T-helper 1 cell treated with Interleukin-12 subunit alpha and Interleukin-12 subunit beta and Interleukin-4 antibody, amounts not matched to agents 30 μg/mL and 1 μg/mL, for 36 hours (primary cell): Measurements from ENCODE around the gene ACER1.

Experiments used
- H3K27ac Mint-ChIP-seq: one replicate; pipeline ENCODE4 v1.8.0; 2021; ENCODE audit warnings: mild to moderate bottlenecking, mixed read lengths
- H3K27me3 Mint-ChIP-seq: one replicate; pipeline ENCODE4 v1.8.0; 2021; ENCODE audit warnings: low read depth, mixed read lengths
- H3K36me3 Mint-ChIP-seq: one replicate; pipeline ENCODE4 v1.8.0; 2021; ENCODE audit warnings: low read depth, mixed read lengths
- H3K4me1 Mint-ChIP-seq: one replicate; pipeline ENCODE4 v1.8.0; 2021; ENCODE audit warnings: low read depth, mixed read lengths
- H3K4me3 Mint-ChIP-seq: one replicate; pipeline ENCODE4 v1.8.0; 2021; ENCODE audit warnings: mild to moderate bottlenecking, moderate library complexity, mixed read lengths
- H3K9me3 Mint-ChIP-seq: one replicate; pipeline ENCODE4 v1.8.0; 2021; ENCODE audit warnings: mixed read lengths

Gene ACER1

GRCh38 chr19:6271251-6271650 is 62.2 kb downstream of the ACER1 start:
- Mint-ChIP-seq H3K4me1 (peaks cover 9% of the 10 kb centered on the region), H3K4me3 (no peak overlapping the region), H3K36me3 (peaks cover 9% of the 10 kb centered on the region), H3K27me3 (no peaks in the 10 kb centered on the region), H3K27ac (no peak overlapping the region), H3K9me3 (no peaks in the 10 kb centered on the region)

- no peak overlapping the region for H3K4me3 Mint-ChIP-seq
- no peaks in the 10 kb centered on the region for H3K27me3 Mint-ChIP-seq
- peaks cover 9% of the 10 kb centered on the region for H3K36me3 Mint-ChIP-seq
- H3K4me1 Mint-ChIP-seq: peaks cover 9% of the 10 kb centered on the region
- no peak overlapping the region for H3K27ac Mint-ChIP-seq
- H3K9me3 Mint-ChIP-seq: no peaks in the 10 kb centered on the region
Observed at GRCh38 chr19:6270822-6271221, 62.6 kb downstream of the ACER1 start.

- peaks cover 9% of the 10 kb centered on the region for H3K4me1 Mint-ChIP-seq
- H3K9me3 Mint-ChIP-seq: no peaks in the 10 kb centered on the region
- H3K4me3 Mint-ChIP-seq: no peak overlapping the region
- peaks cover 9% of the 10 kb centered on the region for H3K36me3 Mint-ChIP-seq
- no peaks in the 10 kb centered on the region for H3K27me3 Mint-ChIP-seq
- H3K27ac Mint-ChIP-seq: no peak overlapping the region
Observed at GRCh38 chr19:6270076-6270745, 63.2 kb downstream of the ACER1 start.

DNA sequence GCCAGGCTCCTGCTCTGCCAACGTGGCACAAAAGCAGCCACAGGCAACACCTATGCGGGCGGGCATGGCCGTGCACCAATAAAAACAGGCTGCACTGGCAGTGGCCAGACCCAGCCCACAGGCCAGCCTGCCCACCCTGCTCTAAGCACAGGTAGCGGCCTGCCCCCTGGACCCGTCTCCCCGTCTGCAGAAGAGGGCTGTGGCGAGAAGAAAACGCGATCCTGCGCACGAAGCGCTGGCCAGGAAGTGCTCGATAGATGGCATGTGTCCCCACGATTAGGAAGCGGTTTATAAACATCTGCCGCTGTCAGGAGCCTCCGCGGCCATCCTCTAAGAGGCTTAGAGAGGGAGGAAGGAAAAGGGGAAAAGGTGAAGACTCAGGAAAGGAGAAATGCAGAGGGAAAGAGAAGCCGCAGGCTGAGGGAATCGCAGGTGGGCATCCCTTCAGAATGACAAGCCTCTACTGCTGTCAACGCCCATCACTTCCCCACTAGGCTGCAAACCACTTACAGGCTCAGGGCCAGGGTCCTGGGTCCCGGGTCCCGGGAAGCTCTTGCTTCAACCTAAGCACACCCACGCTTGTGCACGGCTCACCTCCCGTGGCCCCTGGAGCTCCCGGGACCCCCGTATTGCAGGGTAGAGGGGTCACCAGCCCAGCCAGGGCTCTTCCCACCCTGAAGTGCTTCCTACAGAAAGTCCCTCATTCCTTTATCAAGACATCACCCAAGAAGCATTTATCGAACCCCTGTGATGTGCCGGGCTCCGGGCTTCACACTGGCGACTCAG is 64.1 kb downstream of the ACER1 start:
- Mint-ChIP-seq H3K4me1 (peaks cover 9% of the 10 kb centered on the region), H3K36me3 (peaks cover 9% of the 10 kb centered on the region), H3K4me3 (no peak overlapping the region), H3K27me3 (no peaks in the 10 kb centered on the region), H3K9me3 (no peaks in the 10 kb centered on the region), H3K27ac (no peak overlapping the region)

DNA sequence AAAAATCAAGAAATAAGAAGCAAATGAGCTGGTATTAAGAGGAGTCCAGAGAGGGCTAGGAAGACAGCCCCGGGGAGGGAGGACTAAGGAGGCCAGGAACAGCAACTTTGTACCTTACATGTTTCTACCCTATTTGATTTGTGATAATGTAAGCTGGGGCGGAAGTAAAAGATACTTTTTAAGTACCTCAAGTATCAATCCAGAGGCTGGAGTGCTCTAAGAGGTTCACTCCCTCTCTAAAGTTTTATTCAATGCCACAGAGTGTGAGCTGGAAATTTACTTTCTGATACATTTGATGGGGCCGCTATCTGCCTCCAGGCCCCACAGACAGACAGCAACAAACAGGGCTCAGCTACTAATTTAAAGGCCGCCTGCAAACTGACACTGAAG is 65.0 kb downstream of the ACER1 start:
- Mint-ChIP-seq H3K27me3 (no peaks in the 10 kb centered on the region), H3K4me3 (no peak overlapping the region), H3K27ac (no peak overlapping the region), H3K4me1 (peaks cover 6% of the 10 kb centered on the region), H3K9me3 (no peaks in the 10 kb centered on the region), H3K36me3 (peaks cover 9% of the 10 kb centered on the region)

DNA sequence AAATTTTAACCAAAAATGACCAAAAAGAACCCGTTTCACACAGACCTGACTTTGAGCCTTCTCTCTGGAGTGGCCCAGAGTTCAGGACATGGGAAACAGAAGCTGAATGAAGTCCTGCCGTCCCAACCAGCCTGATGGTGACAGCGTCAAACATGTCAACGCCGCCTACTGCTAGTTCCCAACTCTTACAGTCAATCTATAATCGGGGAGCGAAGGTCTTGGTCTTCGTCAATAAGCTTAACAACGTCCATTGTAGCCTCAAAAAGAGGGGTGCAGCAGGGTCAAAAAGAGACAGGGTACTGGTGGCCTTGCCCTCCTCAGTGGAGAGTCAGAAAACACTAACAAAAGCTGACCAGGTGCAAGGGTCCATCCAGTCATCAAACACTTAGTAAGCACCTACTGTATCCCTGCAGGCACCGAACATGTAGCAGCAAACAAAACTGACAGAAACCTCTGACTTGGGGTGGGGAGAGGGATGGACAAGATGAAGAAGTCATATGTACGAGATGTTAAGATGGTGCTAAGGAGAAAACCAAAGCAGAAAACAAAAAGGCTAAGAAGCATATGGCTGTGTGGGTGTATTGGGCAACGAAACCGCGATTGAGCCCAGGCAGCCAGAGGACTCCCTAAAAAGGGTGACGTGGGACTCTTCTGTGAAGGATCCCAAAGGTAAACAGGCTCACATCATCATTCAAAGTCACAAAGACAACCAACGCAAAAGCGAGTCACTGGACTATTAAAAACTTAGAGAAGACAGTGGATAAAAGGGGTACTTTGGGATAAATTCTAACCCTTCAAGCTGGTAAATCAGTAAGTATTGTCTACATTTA is 65.6 kb downstream of the ACER1 start:
- peaks cover 6% of the 10 kb centered on the region for H3K4me1 Mint-ChIP-seq
- H3K4me3 Mint-ChIP-seq: no peak overlapping the region
- H3K27me3 Mint-ChIP-seq: no peaks in the 10 kb centered on the region
- H3K36me3 Mint-ChIP-seq: peaks cover 12% of the 10 kb centered on the region
- H3K27ac Mint-ChIP-seq: no peak overlapping the region
- no peaks in the 10 kb centered on the region for H3K9me3 Mint-ChIP-seq

DNA sequence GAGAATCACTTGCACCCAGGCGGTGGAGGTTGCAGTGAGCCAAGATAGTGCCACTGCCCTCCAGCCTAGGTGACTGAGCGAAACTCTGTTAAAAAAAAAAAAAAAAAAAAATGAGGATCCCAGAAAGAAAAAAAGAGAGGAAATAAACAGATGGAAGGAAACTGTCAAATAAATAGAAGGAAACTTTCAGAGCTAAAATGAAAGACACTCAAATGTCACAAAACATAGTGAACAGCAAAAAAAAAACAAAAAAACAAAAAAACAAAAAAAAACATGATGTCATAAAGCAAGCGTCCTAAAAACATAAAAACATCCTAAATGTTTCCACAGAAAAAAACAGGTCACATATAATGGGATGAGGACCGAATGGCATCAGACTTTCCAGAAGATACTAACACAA is 68.6 kb downstream of the ACER1 start:
- H3K36me3 Mint-ChIP-seq: peaks cover 9% of the 10 kb centered on the region
- H3K4me3 Mint-ChIP-seq: no peak overlapping the region
- H3K27me3 Mint-ChIP-seq: no peaks in the 10 kb centered on the region
- H3K9me3 Mint-ChIP-seq: no peaks in the 10 kb centered on the region
- H3K27ac Mint-ChIP-seq: no peak overlapping the region
- H3K4me1 Mint-ChIP-seq: no peaks in the 10 kb centered on the region

GRCh38 chr19:6263735-6264444 is 69.5 kb downstream of the ACER1 start:
- no peaks in the 10 kb centered on the region for H3K4me1 Mint-ChIP-seq
- H3K4me3 Mint-ChIP-seq: no peak overlapping the region
- H3K27me3 Mint-ChIP-seq: no peaks in the 10 kb centered on the region
- H3K9me3 Mint-ChIP-seq: no peaks in the 10 kb centered on the region
- H3K27ac Mint-ChIP-seq: no peak overlapping the region
- peaks cover 10% of the 10 kb centered on the region for H3K36me3 Mint-ChIP-seq

- Mint-ChIP-seq H3K27ac (no peak overlapping the region), H3K9me3 (no peaks in the 10 kb centered on the region), H3K27me3 (no peaks in the 10 kb centered on the region), H3K4me3 (no peak overlapping the region), H3K36me3 (peaks cover 10% of the 10 kb centered on the region), H3K4me1 (no peaks in the 10 kb centered on the region)
Observed at GRCh38 chr19:6263306-6263705, 70.1 kb downstream of the ACER1 start.

GRCh38 chr19:6262519-6262918 is 70.9 kb downstream of the ACER1 start:
- Mint-ChIP-seq H3K36me3 (peaks cover 10% of the 10 kb centered on the region), H3K27me3 (no peaks in the 10 kb centered on the region), H3K4me3 (no peak overlapping the region), H3K9me3 (no peaks in the 10 kb centered on the region), H3K4me1 (no peaks in the 10 kb centered on the region), H3K27ac (no peak overlapping the region)

DNA sequence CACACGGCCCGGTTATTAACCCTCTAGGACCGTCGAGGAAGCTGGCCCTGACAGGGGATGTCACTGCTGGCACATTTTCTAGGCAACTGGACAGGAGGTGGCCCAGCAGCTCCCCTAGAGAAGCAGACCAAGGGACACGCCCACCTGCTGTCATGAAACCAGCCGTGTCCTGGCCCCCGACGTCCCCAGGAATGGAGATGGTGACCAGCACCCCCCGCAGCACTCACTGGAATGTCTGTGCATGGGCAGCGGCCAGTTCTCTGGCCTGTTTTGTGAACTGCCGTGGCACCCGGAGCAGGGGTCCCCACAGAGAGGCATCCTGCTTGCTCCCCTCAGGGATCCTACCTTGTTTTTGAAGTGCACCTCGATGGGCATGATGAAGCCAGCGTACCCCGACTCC is 71.5 kb downstream of the ACER1 start:
- Mint-ChIP-seq H3K9me3 (no peaks in the 10 kb centered on the region), H3K4me3 (no peak overlapping the region), H3K27ac (no peak overlapping the region), H3K36me3 (peaks cover 11% of the 10 kb centered on the region), H3K4me1 (no peaks in the 10 kb centered on the region), H3K27me3 (no peaks in the 10 kb centered on the region)

GRCh38 chr19:6260912-6261650 is 72.3 kb downstream of the ACER1 start:
- no peaks in the 10 kb centered on the region for H3K27me3 Mint-ChIP-seq
- H3K36me3 Mint-ChIP-seq: peaks cover 10% of the 10 kb centered on the region
- H3K27ac Mint-ChIP-seq: no peak overlapping the region
- H3K9me3 Mint-ChIP-seq: no peaks in the 10 kb centered on the region
- H3K4me1 Mint-ChIP-seq: no peaks in the 10 kb centered on the region
- no peak overlapping the region for H3K4me3 Mint-ChIP-seq

DNA sequence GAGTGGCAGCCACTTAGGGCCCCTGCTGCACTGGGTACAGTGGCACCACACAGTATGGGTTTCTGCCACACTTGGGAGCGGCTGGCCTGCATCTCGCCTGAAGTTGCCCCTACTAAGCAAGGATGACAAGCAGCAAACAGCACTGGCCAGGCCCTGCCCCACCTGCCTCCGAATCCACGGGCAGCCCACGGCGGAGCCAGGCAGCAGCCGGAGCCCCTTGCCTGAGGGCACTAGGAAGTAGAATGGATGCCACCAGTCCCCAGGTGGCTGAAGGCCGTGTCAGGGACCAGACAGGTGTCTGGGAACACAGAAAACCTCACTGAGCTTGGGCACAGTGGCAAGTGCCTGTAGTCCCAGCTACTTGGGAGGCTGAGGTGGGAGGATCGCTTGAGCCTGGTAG is 73.0 kb downstream of the ACER1 start:
- Mint-ChIP-seq H3K9me3 (no peaks in the 10 kb centered on the region), H3K36me3 (peaks cover 11% of the 10 kb centered on the region), H3K4me1 (no peaks in the 10 kb centered on the region), H3K27me3 (no peaks in the 10 kb centered on the region), H3K4me3 (no peak overlapping the region), H3K27ac (no peak overlapping the region)
